HepG2 (cell line): ENCODE measurements around the gene CFL1. TPM values are rescaled to one million over a fixed set of nuclear protein-coding genes. Genes with fewer than 3 reads are reported as not detected.

ENCODE experiments used
- AGO2 ChIP-seq: fragments of 200-400 bp; formaldehyde crosslinking; optimal IDR thresholded peaks from 2 replicates; pipeline ENCODE3; 2017; ENCODE audit warnings: mild to moderate bottlenecking, low read depth, low read length, moderate library complexity
- ARID4A ChIP-seq: sonication (generic); formaldehyde crosslinking; IDR thresholded peaks from 2 replicates; pipeline ENCODE4 v1.5.0; 2020; ENCODE audit warnings: mild to moderate bottlenecking, missing genetic modification reagents, borderline replicate concordance
- E2F1 ChIP-seq: sonication (generic); formaldehyde crosslinking; IDR thresholded peaks from 2 replicates; pipeline ENCODE4 v1.5.0; 2020; ENCODE audit warnings: missing genetic modification reagents
- HHEX ChIP-seq: IDR thresholded peaks from 2 replicates; pipeline ENCODE4 v1.6.1; 2016; ENCODE audit warnings: control low read depth
- MLX ChIP-seq: IDR thresholded peaks from 2 replicates; pipeline ENCODE4 v1.6.1; 2016
- NFKB2 ChIP-seq: sonication (generic); formaldehyde crosslinking; IDR thresholded peaks from 2 replicates; pipeline ENCODE4 v1.4.0; 2020; ENCODE audit warnings: missing genetic modification reagents, borderline replicate concordance
- NFKBIZ ChIP-seq: IDR thresholded peaks from 2 replicates; pipeline ENCODE4 v1.6.1; 2018; ENCODE audit warnings: missing genetic modification reagents, missing compliant biosample characterization
- RERE ChIP-seq: IDR thresholded peaks from 2 replicates; pipeline ENCODE4 v1.6.1; 2016; ENCODE audit warnings: low read depth, missing genetic modification reagents, missing compliant biosample characterization
- RORA ChIP-seq: sonication (generic); formaldehyde crosslinking; IDR thresholded peaks from 2 replicates; pipeline ENCODE4 v1.5.0; 2020; ENCODE audit warnings: mild to moderate bottlenecking, missing genetic modification reagents, moderate library complexity
- SOX13 ChIP-seq, 3 experiments: fragments of 450-650 bp in 1 of 3; sonication (generic) in 1 of 3; formaldehyde crosslinking in 1 of 3; IDR thresholded peaks in 2 of 3; conservative IDR thresholded peaks in 1 of 3; 2 replicates each; pipeline versions ENCODE4 v1.5.0 to v1.6.1; 2016 to 2020; ENCODE audit warnings: antibody characterized with exemption in 1 of 3, mild to moderate bottlenecking in 1 of 3, missing compliant biosample characterization in 1 of 3, missing genetic modification reagents in 1 of 3, moderate library complexity in 1 of 3
- STAT6 ChIP-seq: sonication (generic); formaldehyde crosslinking; IDR thresholded peaks from 2 replicates; pipeline ENCODE4 v1.4.0; 2020; ENCODE audit warnings: missing genetic modification reagents, mild to moderate bottlenecking, borderline replicate concordance
- ZNF724P ChIP-seq: sonication (generic); formaldehyde crosslinking; IDR thresholded peaks from 2 replicates; pipeline ENCODE4 v1.8.0; 2022; ENCODE audit warnings: missing genetic modification reagents, borderline replicate concordance
- polyA plus RNA-seq, 8 experiments: library from polyadenylated mRNA; depleted of rRNA in 3 of 8; stranded (reverse) in 7 of 8; unstranded in 1 of 8; fragments of >200 nt; fragmentation: Illumina TruSeq in 4 of 8; extraction: Trizol in 4 of 8; gene quantifications; 2 replicates each; pipeline versions ENCODE4 v1.2.1 to v1.2.3, GENCODE V29; 2011 to 2016; ENCODE audit warnings: low read depth in 4 of 8, missing spikeins in 1 of 8, mixed read lengths in 1 of 8; ENCODE audit not compliant: insufficient read depth in 1 of 8
- total RNA-seq, 5 experiments: library from RNA; depleted of rRNA; stranded (reverse); fragments of >200 nt; fragmentation: Illumina TruSeq; extraction: Trizol; gene quantifications; 2 replicates each; pipeline ENCODE4 v1.2.3, GENCODE V29; 2016; ENCODE audit warnings: low read depth in 1 of 5

Gene CFL1
- total and polyA plus RNA-seq, 2 of the 13 experiments (the other 11 are each of a cell fraction or from before 2014, with no cell fraction given) = 379 to 383 TPM

- TF ChIP-seq ARID4A (CRISPR knock-in tag) (peak; percentile 89), ZNF724P (0 out of 2 replicates have a peak, but pooled peaks have one; percentile 32), RERE (no peak; the same call in 1 of the 2 replicates), E2F1 (CRISPR knock-in tag) (peak; percentile 70), AGO2 (peak; percentile 83), STAT6 (CRISPR knock-in tag) (0 out of 2 replicates have a peak, but pooled peaks have one; percentile 81), RORA (CRISPR knock-in tag) (no peak), NFKB2 (no peak), NFKBIZ (CRISPR knock-in tag) (no peak), SOX13 (IDR thresholded peaks at IDR 0.05) (no peak), SOX13 (CRISPR knock-in tag; conservative IDR thresholded peaks at IDR 0.05 in 1 of 2, IDR thresholded peaks at IDR 0.05 in 1 of 2) (no peak), MLX (0 out of 2 replicates have a peak, but pooled peaks have one; percentile 33), HHEX (no peak)
These were observed 2.5 kb upstream of the CFL1 start, which contains the start of gene MUS81 (continued) for GRCh38 chr11:65860278-65861164.
